ENCODE measurements around the gene MSX2. TPM values are rescaled to one million over a fixed set of nuclear protein-coding genes. Genes with fewer than 3 reads are reported as not detected.
"Not testable (repeated sequence)": the region's sequence is repeated elsewhere in the genome, so short reads cannot be mapped to it uniquely, and the experiment has no call there.

MSX2 gene
- total RNA-seq, 1 donor from 2014 or later, result 2.3 TPM

- peak; percentile 73 for TF ChIP-seq CTCF (IDR thresholded peaks at IDR 0.05)
- Mint-ChIP-seq H3K36me3 (ENCODE audit: low read depth) (no peaks in the 10 kb centered on the region), H3K9me3 (ENCODE audit: low read depth) (no peaks in the 10 kb centered on the region), H3K27me3 (ENCODE audit: low read depth) (no peaks in the 10 kb centered on the region), H3K4me1 (ENCODE audit: low read depth) (peaks cover 13% of the 10 kb centered on the region), H3K4me3 (ENCODE audit: unreplicated experiment) (no peak overlapping the region), H3K27ac (ENCODE audit: unreplicated experiment) (no peak overlapping the region)
- DNase-seq (ENCODE audit: low spot score), result no peak
Measured at GRCh38 chr5:174755106-174755505, 30.7 kb downstream of the MSX2 start.

- H3K4me3 Mint-ChIP-seq (ENCODE audit: unreplicated experiment), result no peak overlapping the region
- no peak for TF ChIP-seq CTCF (IDR thresholded peaks at IDR 0.05)
- H3K27me3 Mint-ChIP-seq (ENCODE audit: low read depth), result peaks cover 3% of the 10 kb centered on the region
- H3K27ac Mint-ChIP-seq (ENCODE audit: unreplicated experiment), result no peak overlapping the region
- peaks cover 3% of the 10 kb centered on the region for H3K4me1 Mint-ChIP-seq (ENCODE audit: low read depth)
- H3K9me3 Mint-ChIP-seq (ENCODE audit: low read depth), result no peaks in the 10 kb centered on the region
- H3K36me3 Mint-ChIP-seq (ENCODE audit: low read depth), result no peaks in the 10 kb centered on the region
- no peak for DNase-seq (ENCODE audit: low spot score)
Measured at GRCh38 chr5:174759091-174759490, 34.7 kb downstream of the MSX2 start.

- no peak for TF ChIP-seq CTCF (IDR thresholded peaks at IDR 0.05)
- Mint-ChIP-seq H3K27ac (ENCODE audit: unreplicated experiment) (no peak overlapping the region), H3K4me3 (ENCODE audit: unreplicated experiment) (no peak overlapping the region), H3K36me3 (ENCODE audit: low read depth) (no peaks in the 10 kb centered on the region), H3K9me3 (ENCODE audit: low read depth) (no peaks in the 10 kb centered on the region), H3K4me1 (ENCODE audit: low read depth) (no peaks in the 10 kb centered on the region), H3K27me3 (ENCODE audit: low read depth) (peaks cover 4% of the 10 kb centered on the region)
- DNase-seq (ENCODE audit: low spot score), result no peak
Measured at GRCh38 chr5:174760721-174761120, 36.3 kb downstream of the MSX2 start.

- not testable (repeated sequence) for H3K4me1 Mint-ChIP-seq (ENCODE audit: low read depth); H3K4me3 Mint-ChIP-seq (ENCODE audit: unreplicated experiment); H3K36me3 Mint-ChIP-seq (ENCODE audit: low read depth); H3K27ac Mint-ChIP-seq (ENCODE audit: unreplicated experiment); DNase-seq (ENCODE audit: low spot score); H3K27me3 Mint-ChIP-seq (ENCODE audit: low read depth); H3K9me3 Mint-ChIP-seq (ENCODE audit: low read depth)
Measured at GRCh38 chr5:174761341-174761740, 37.0 kb downstream of the MSX2 start.

GRCh38 chr5:174764309-174764708 lies 39.9 kb downstream of the MSX2 start:
- H3K4me3 Mint-ChIP-seq (ENCODE audit: unreplicated experiment), result no peak overlapping the region
- H3K27ac Mint-ChIP-seq (ENCODE audit: unreplicated experiment), result no peak overlapping the region
- H3K27me3 Mint-ChIP-seq (ENCODE audit: low read depth), result peaks cover 6% of the 10 kb centered on the region
- no peaks in the 10 kb centered on the region for H3K9me3 Mint-ChIP-seq (ENCODE audit: low read depth)
- H3K4me1 Mint-ChIP-seq (ENCODE audit: low read depth), result no peaks in the 10 kb centered on the region
- H3K36me3 Mint-ChIP-seq (ENCODE audit: low read depth), result no peaks in the 10 kb centered on the region
- no peak for DNase-seq (ENCODE audit: low spot score)
- TF ChIP-seq CTCF (IDR thresholded peaks at IDR 0.05), result no peak

GRCh38 chr5:174765540-174765939 lies 41.2 kb downstream of the MSX2 start:
- Mint-ChIP-seq H3K4me1 (ENCODE audit: low read depth) (no peaks in the 10 kb centered on the region), H3K27ac (ENCODE audit: unreplicated experiment) (no peak overlapping the region), H3K36me3 (ENCODE audit: low read depth) (no peaks in the 10 kb centered on the region), H3K27me3 (ENCODE audit: low read depth) (peaks cover 8% of the 10 kb centered on the region), H3K9me3 (ENCODE audit: low read depth) (no peaks in the 10 kb centered on the region), H3K4me3 (ENCODE audit: unreplicated experiment) (no peak overlapping the region)
- DNase-seq (ENCODE audit: low spot score), result no peak
- no peak for TF ChIP-seq CTCF (IDR thresholded peaks at IDR 0.05)

All from chondrocyte (in vitro differentiated cells).